Colonic mucosa (tissue), 4 donors: ENCODE measurements around the gene PHOSPHO1. TPM values are rescaled to one million over a fixed set of nuclear protein-coding genes. Genes with fewer than 3 reads are reported as not detected.
"Not testable (repeated sequence)": the region's sequence is repeated elsewhere in the genome, so short reads cannot be mapped to it uniquely, and the experiment has no call there.

Source experiments
- DNase-seq: peaks from one replicate; pipeline ENCODE4 v3.0.0-alpha.2; 2020
- H3K27ac ChIP-seq: fragments of 200-600 bp; one replicate; pipeline ENCODE4 v1.8.0; 2021
- H3K27me3 ChIP-seq: fragments of 200-600 bp; one replicate; pipeline ENCODE4 v1.8.0; 2021
- H3K36me3 ChIP-seq: fragments of 200-600 bp; one replicate; pipeline ENCODE4 v1.8.0; 2021
- H3K4me1 ChIP-seq: fragments of 200-600 bp; one replicate; pipeline ENCODE4 v1.8.0; 2021; ENCODE audit warnings: mild to moderate bottlenecking
- H3K4me3 ChIP-seq: fragments of 200-600 bp; one replicate; pipeline ENCODE4 v1.8.0; 2021
- H3K9ac ChIP-seq, 2 donors: one replicate each; pipeline ENCODE4 v1.7.0; 2013; ENCODE audit warnings: control low read depth in 2 of 2, low read depth in 2 of 2, low read length in 2 of 2
- H3K9me3 ChIP-seq: fragments of 200-600 bp; one replicate; pipeline ENCODE4 v1.8.0; 2021
- intact Hi-C: fragments of 100-400 bp; cut with DNase I; formaldehyde crosslinking; loops from one replicate; pipeline ENCODE4 v1.14.1; 2022
- total RNA-seq, 2 donors: library from RNA; stranded (reverse); fragmentation: NEBNext Ultra II Directional in 1 of 2; extraction: Animal tissue kit (Norgen Biotek cat#: 25700) in 1 of 2; gene quantifications; one replicate each; pipeline ENCODE4 v1.2.1, GENCODE V29; 2021
- TF ChIP-seq, protein P1 (sequence below): fragments of 200-600 bp; IDR thresholded peaks from one replicate; pipeline ENCODE4 v1.8.0; 2022; ENCODE audit warnings: antibody characterized with exemption, mild to moderate bottlenecking
- donor health status: healthy.
- donor health status: DM: no; HTN: no; CAD: no.
- donor health status: DM: no; HTN: no; CAD: no.

The PHOSPHO1 gene
- total RNA-seq, 2 donors from 2014 or later, result not detected

DNA sequence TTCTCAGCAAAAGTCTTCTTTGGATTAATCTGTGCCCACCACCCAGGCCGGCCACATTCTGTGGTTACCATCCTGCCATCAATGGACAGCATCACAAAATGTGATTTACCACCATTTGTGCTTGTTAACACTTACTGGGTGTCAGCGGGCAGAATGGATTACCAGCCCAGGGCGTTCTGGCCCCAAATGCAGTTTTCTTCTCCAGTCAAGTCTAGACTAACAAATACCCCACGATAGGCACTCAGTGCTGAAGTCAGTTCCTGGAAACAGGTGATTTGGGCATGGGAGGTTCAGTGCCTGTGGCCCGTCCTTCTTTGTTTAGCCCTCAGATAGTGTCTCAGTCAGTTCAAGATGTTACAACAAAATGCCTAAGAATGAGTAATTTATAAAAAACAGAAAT lies 38.8 kb upstream of the PHOSPHO1 start:
- Histone ChIP-seq H3K4me1 (no peaks in the 10 kb centered on the region), H3K4me3 (no peak overlapping the region), H3K27ac (no peak overlapping the region), H3K9ac (no peak overlapping the region), H3K9me3 (no peaks in the 10 kb centered on the region), H3K27me3 (no peaks in the 10 kb centered on the region), H3K36me3 (no peaks in the 10 kb centered on the region)
- intact Hi-C loops, result no loop called here
- TF ChIP-seq, protein P1, sequence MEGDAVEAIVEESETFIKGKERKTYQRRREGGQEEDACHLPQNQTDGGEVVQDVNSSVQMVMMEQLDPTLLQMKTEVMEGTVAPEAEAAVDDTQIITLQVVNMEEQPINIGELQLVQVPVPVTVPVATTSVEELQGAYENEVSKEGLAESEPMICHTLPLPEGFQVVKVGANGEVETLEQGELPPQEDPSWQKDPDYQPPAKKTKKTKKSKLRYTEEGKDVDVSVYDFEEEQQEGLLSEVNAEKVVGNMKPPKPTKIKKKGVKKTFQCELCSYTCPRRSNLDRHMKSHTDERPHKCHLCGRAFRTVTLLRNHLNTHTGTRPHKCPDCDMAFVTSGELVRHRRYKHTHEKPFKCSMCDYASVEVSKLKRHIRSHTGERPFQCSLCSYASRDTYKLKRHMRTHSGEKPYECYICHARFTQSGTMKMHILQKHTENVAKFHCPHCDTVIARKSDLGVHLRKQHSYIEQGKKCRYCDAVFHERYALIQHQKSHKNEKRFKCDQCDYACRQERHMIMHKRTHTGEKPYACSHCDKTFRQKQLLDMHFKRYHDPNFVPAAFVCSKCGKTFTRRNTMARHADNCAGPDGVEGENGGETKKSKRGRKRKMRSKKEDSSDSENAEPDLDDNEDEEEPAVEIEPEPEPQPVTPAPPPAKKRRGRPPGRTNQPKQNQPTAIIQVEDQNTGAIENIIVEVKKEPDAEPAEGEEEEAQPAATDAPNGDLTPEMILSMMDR, result no peak
- no peak for DNase-seq

DNA sequence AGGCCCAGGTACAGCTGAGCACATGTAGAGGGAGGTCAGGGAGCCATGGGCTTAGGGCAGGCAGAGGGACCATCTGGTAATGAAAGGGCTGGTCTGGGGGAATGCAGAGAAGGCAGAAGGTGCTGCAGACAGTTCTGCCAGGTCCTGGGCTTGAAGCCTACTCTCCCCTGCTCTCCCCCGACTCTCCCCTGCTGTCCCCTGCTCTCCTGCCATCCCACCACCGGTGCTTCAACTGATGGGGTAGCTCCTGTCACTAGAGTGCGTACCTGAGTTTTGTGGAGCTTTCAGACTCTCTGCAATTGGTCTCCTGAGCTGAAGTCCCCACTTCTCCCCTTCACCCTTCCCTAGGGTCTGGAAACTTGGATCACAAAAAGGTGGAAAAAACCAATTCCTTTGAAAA lies 37.3 kb upstream of the PHOSPHO1 start:
- no peak overlapping the region for H3K27ac ChIP-seq
- no peaks in the 10 kb centered on the region for H3K4me1 ChIP-seq
- H3K36me3 ChIP-seq, result no peaks in the 10 kb centered on the region
- TF ChIP-seq, protein P1, result no peak
- H3K4me3 ChIP-seq, result no peak overlapping the region
- DNase-seq, result no peak
- H3K27me3 ChIP-seq, result no peaks in the 10 kb centered on the region
- no peaks in the 10 kb centered on the region for H3K9me3 ChIP-seq
- no peak overlapping the region for H3K9ac ChIP-seq
- intact Hi-C loops, result no loop called here

DNA sequence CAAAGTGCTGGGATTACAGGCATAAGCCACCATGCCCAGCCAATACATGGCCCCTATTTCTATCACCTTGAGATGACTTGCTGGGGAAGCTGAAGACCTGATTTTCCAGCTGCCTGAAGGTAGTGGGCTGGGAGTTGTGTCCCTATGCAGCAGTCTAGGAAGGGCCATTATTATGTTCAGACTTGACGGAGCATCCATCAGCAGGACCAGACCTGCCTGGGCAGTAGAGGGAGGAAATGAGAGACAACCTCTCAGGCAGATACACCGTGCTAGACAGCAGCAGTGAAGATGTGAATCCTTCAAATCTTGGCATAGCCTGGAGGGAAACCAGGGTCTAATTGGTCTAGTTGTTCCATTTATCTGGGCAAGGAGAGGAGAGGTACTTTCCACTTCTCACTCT lies 35.6 kb upstream of the PHOSPHO1 start:
- H3K27ac ChIP-seq, result no peak overlapping the region
- no peaks in the 10 kb centered on the region for H3K36me3 ChIP-seq
- H3K9ac ChIP-seq, result no peak overlapping the region
- DNase-seq, result no peak
- H3K4me3 ChIP-seq, result no peak overlapping the region
- TF ChIP-seq, protein P1, result no peak
- H3K9me3 ChIP-seq, result no peaks in the 10 kb centered on the region
- no peaks in the 10 kb centered on the region for H3K4me1 ChIP-seq
- no peaks in the 10 kb centered on the region for H3K27me3 ChIP-seq
- intact Hi-C loops, result no loop called here

DNA sequence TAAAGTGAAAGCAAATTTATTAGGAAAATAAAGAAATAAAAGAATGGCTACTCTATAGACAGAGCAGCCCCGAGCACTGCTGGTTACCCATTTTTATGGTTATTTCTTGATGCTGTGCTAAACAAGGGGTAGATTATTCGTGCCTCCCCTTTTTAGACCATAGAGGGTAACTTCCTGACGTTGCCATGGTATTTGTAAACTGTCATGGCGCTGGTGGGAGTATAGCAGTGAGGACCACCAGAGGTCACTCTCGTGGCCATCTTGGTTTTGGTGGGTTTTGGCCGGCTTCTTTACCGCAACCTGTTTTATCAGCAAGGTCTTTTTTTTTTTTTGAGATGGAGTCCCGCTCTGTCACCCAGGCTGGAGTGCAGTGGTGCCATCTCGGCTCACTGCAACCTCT lies 31.0 kb upstream of the PHOSPHO1 start:
- H3K36me3 ChIP-seq, H3K4me1 ChIP-seq, intact Hi-C loops, H3K9me3 ChIP-seq, DNase-seq, H3K9ac ChIP-seq, H3K27ac ChIP-seq, H3K4me3 ChIP-seq, H3K27me3 ChIP-seq: not testable (repeated sequence)

DNA sequence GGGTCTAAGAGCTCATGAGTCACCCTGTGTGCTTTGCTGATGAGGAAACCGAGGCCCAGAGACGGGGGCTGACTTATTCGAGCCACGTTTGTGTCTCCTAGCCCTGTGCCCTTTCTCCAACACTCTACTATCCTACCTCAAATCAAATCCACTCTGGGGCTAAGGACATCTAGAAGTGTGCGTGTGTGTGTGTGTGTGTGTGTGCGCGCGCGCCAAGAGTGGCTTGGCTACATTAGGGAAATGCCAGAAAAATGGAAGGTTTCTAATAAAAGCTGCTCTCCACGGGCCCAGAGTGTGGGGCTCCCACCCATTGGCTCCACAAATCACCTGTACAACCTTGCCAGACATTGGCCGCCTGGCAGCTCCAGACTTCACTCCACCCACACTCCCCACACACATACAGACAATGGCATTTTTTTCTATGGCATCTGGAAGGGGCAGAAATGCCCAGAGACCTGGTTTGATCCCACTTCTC lies 30.3 kb upstream of the PHOSPHO1 start:
- DNase-seq, result no peak

More for the DNA sequence above, 30.3 kb upstream of the PHOSPHO1 start:
- H3K27me3 ChIP-seq, result no peaks in the 10 kb centered on the region
- TF ChIP-seq, protein P1, result no peak
- no peaks in the 10 kb centered on the region for H3K4me1 ChIP-seq
- intact Hi-C loops, result no loop called here
- H3K9me3 ChIP-seq, result no peaks in the 10 kb centered on the region
- no peaks in the 10 kb centered on the region for H3K36me3 ChIP-seq
- peak overlapping the region; percentile 57 for H3K27ac ChIP-seq
- peak overlapping the region in 1 of 2 donors; percentile 40 for H3K9ac ChIP-seq
- H3K4me3 ChIP-seq, result peak overlapping the region; percentile 57
